Ovary (tissue), 3 donors: ENCODE results near the gene FARP1.

ENCODE experiments used
- CTCF ChIP-seq, 3 donors: fragments of 450-650 bp in 2 of 3; fragments of 200-600 bp in 1 of 3; IDR thresholded peaks; one replicate each; pipeline versions ENCODE4 v1.5.1 to v1.8.0; 2016 to 2022; ENCODE audit warnings: antibody characterized with exemption in 3 of 3, mild to moderate bottlenecking in 1 of 3
- EP300 ChIP-seq: sonication (generic); formaldehyde crosslinking; IDR thresholded peaks from one replicate; pipeline ENCODE4 v1.6.1; 2017; ENCODE audit warnings: antibody characterized with exemption
- POLR2A ChIP-seq: fragments of 450-650 bp; IDR thresholded peaks from one replicate; pipeline ENCODE4 v1.6.1; 2017; ENCODE audit warnings: antibody characterized with exemption, mild to moderate bottlenecking, moderate library complexity
- donor health status: DM: no; HTN: no; CAD: no.

GRCh38 chr13:98366010-98366409, 223.1 kb downstream of the FARP1 start:
- TF ChIP-seq CTCF (IDR thresholded peaks at IDR 0.05) (no peak), POLR2A (no peak), EP300 (no peak)
